ENCODE measurements around the gene PLAC1. TPM values are rescaled to one million over a fixed set of nuclear protein-coding genes. Genes with fewer than 3 reads are reported as not detected.
A peak's percentile ranks its signal among the peaks of the same experiment; 100 is the strongest.

The PLAC1 gene
- total RNA-seq, 1 donor, result not detected

DNA sequence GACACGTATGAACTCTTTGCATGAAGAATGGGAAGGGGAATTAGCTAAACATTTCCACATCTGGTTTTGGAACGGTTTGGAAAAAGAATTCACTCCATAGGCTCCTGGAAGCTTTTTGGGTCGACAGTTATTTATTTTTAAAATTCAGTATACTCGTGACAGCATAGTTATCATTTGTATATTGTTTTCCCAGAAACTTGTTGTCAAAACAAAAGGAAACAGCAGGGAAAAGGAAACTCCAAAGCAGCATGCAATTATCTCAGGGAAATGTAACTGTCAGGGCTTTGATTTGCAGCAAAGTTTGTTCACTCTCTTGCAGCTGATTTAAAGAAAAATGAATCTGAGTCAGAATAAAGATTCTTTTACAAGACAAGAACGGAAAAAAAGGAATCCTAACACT lies 86.5 kb downstream of the PLAC1 start:
- Histone ChIP-seq H3K27me3 (ENCODE audit: insufficient read depth, low read length) (no peaks in the 10 kb centered on the region), H3K27ac (ENCODE audit: low read depth, low read length) (no peak overlapping the region), H2AFZ (ENCODE audit: low read length) (peak overlapping the region; percentile 56), H3K79me2 (ENCODE audit: insufficient read depth, low read length) (no peaks in the 10 kb centered on the region), H4K20me1 (ENCODE audit: insufficient read depth, low read length) (no peaks in the 10 kb centered on the region), H3K4me2 (ENCODE audit: insufficient read depth, low read length) (peak overlapping the region; percentile 44), H3K36me3 (ENCODE audit: insufficient read depth, low read length) (no peaks in the 10 kb centered on the region), H3K4me3 (ENCODE audit: insufficient read depth, low read length) (no peak overlapping the region), H3K9me3 (ENCODE audit: low read depth, low read length) (no peaks in the 10 kb centered on the region), H3K4me1 (ENCODE audit: insufficient read depth, low read length) (peaks cover 7% of the 10 kb centered on the region)
- TF ChIP-seq, protein P1, sequence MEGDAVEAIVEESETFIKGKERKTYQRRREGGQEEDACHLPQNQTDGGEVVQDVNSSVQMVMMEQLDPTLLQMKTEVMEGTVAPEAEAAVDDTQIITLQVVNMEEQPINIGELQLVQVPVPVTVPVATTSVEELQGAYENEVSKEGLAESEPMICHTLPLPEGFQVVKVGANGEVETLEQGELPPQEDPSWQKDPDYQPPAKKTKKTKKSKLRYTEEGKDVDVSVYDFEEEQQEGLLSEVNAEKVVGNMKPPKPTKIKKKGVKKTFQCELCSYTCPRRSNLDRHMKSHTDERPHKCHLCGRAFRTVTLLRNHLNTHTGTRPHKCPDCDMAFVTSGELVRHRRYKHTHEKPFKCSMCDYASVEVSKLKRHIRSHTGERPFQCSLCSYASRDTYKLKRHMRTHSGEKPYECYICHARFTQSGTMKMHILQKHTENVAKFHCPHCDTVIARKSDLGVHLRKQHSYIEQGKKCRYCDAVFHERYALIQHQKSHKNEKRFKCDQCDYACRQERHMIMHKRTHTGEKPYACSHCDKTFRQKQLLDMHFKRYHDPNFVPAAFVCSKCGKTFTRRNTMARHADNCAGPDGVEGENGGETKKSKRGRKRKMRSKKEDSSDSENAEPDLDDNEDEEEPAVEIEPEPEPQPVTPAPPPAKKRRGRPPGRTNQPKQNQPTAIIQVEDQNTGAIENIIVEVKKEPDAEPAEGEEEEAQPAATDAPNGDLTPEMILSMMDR (IDR thresholded peaks at IDR 0.05; ENCODE audit: extremely low read depth, low read depth, low read length), result no peak
- DNase-seq (ENCODE audit: insufficient read length, low spot score, missing footprints), result no peak

DNA sequence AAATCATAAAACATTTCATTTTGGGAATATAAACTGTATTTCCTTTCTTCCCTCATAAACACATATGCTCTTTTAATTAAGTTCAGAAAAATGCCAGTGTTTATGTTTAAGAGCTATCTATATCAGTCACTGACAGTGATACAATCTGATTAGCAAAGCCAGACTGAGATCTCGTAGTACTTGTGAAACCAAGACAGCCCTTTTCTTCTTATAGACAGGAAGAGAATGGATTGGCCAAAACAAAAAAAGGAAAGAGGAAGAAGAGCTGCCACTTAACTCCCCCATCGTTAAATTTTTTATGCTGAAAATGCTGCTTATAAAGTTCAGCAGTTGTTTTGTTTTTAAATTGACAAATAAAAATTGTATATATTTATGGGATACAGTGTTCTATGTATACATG lies 87.4 kb downstream of the PLAC1 start:
- H3K36me3 ChIP-seq (ENCODE audit: insufficient read depth, low read length), result no peaks in the 10 kb centered on the region
- peaks cover 7% of the 10 kb centered on the region for H3K4me1 ChIP-seq (ENCODE audit: insufficient read depth, low read length)
- no peak overlapping the region for H3K27ac ChIP-seq (ENCODE audit: low read depth, low read length)
- DNase-seq (ENCODE audit: insufficient read length, low spot score, missing footprints), result no peak
- TF ChIP-seq, protein P1 (IDR thresholded peaks at IDR 0.05; ENCODE audit: extremely low read depth, low read depth, low read length), result no peak
- no peaks in the 10 kb centered on the region for H3K27me3 ChIP-seq (ENCODE audit: insufficient read depth, low read length)
- H3K4me2 ChIP-seq (ENCODE audit: insufficient read depth, low read length), result no peak overlapping the region
- H3K9me3 ChIP-seq (ENCODE audit: low read depth, low read length), result no peaks in the 10 kb centered on the region
- H4K20me1 ChIP-seq (ENCODE audit: insufficient read depth, low read length), result no peaks in the 10 kb centered on the region
- H3K79me2 ChIP-seq (ENCODE audit: insufficient read depth, low read length), result no peaks in the 10 kb centered on the region
- H3K4me3 ChIP-seq (ENCODE audit: insufficient read depth, low read length), result no peak overlapping the region
- H2AFZ ChIP-seq (ENCODE audit: low read length), result no peak overlapping the region

DNA sequence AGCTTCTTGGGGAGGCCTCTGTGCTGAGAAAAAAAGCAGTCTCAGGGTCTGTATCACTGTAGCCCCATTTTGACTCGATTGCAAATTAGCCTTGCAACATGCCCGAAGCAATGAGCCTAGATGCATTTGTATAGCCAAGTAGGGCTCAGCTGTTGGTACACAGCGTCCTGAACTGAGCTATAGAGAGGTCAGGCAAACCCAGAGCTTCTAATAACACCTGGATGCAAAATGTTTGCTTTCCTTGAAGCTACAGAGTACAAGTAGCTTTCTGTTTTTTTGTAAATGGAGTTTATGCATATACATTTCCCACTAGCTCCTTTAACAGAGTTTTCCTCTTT lies 87.8 kb downstream of the PLAC1 start:
- Histone ChIP-seq H3K27me3 (ENCODE audit: insufficient read depth, low read length) (no peaks in the 10 kb centered on the region), H4K20me1 (ENCODE audit: insufficient read depth, low read length) (no peaks in the 10 kb centered on the region), H3K36me3 (ENCODE audit: insufficient read depth, low read length) (no peaks in the 10 kb centered on the region), H2AFZ (ENCODE audit: low read length) (no peak overlapping the region), H3K27ac (ENCODE audit: low read depth, low read length) (no peak overlapping the region), H3K9me3 (ENCODE audit: low read depth, low read length) (no peaks in the 10 kb centered on the region), H3K4me2 (ENCODE audit: insufficient read depth, low read length) (no peak overlapping the region), H3K79me2 (ENCODE audit: insufficient read depth, low read length) (no peaks in the 10 kb centered on the region), H3K4me1 (ENCODE audit: insufficient read depth, low read length) (peaks cover 7% of the 10 kb centered on the region), H3K4me3 (ENCODE audit: insufficient read depth, low read length) (no peak overlapping the region)
- TF ChIP-seq, protein P1 (IDR thresholded peaks at IDR 0.05; ENCODE audit: extremely low read depth, low read depth, low read length), result no peak
- DNase-seq (ENCODE audit: insufficient read length, low spot score, missing footprints), result no peak

DNA sequence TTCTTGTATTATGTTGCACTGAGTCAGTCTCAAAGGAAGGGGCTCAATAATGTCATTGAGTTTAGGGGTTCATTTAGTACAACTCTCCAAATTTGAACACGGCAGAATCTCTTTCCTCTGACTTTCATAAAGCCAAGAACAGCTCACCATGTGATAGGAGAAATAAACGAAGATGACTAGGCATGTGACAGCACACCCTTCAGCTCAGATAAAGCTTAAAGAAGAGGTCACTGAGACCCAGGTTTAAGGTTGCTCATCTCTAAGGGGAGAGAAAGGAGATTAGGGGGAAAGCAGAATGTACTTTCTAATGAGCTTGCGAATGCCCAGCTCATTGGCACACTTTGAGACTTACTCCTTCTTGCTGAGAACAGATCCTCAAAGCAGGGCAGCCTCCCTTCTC lies 89.0 kb downstream of the PLAC1 start:
- H3K4me3 ChIP-seq (ENCODE audit: insufficient read depth, low read length), result no peak overlapping the region
- H2AFZ ChIP-seq (ENCODE audit: low read length), result no peak overlapping the region
- no peaks in the 10 kb centered on the region for H3K27me3 ChIP-seq (ENCODE audit: insufficient read depth, low read length)
- no peaks in the 10 kb centered on the region for H3K36me3 ChIP-seq (ENCODE audit: insufficient read depth, low read length)
- no peak overlapping the region for H3K27ac ChIP-seq (ENCODE audit: low read depth, low read length)
- H4K20me1 ChIP-seq (ENCODE audit: insufficient read depth, low read length), result no peaks in the 10 kb centered on the region
- H3K4me1 ChIP-seq (ENCODE audit: insufficient read depth, low read length), result peaks cover 7% of the 10 kb centered on the region
- TF ChIP-seq, protein P1 (IDR thresholded peaks at IDR 0.05; ENCODE audit: extremely low read depth, low read depth, low read length), result no peak
- H3K9me3 ChIP-seq (ENCODE audit: low read depth, low read length), result no peaks in the 10 kb centered on the region
- H3K79me2 ChIP-seq (ENCODE audit: insufficient read depth, low read length), result no peaks in the 10 kb centered on the region
- DNase-seq (ENCODE audit: insufficient read length, low spot score, missing footprints), result no peak
- H3K4me2 ChIP-seq (ENCODE audit: insufficient read depth, low read length), result no peak overlapping the region
